ENCODE measurements around the gene ECE1.

DNA sequence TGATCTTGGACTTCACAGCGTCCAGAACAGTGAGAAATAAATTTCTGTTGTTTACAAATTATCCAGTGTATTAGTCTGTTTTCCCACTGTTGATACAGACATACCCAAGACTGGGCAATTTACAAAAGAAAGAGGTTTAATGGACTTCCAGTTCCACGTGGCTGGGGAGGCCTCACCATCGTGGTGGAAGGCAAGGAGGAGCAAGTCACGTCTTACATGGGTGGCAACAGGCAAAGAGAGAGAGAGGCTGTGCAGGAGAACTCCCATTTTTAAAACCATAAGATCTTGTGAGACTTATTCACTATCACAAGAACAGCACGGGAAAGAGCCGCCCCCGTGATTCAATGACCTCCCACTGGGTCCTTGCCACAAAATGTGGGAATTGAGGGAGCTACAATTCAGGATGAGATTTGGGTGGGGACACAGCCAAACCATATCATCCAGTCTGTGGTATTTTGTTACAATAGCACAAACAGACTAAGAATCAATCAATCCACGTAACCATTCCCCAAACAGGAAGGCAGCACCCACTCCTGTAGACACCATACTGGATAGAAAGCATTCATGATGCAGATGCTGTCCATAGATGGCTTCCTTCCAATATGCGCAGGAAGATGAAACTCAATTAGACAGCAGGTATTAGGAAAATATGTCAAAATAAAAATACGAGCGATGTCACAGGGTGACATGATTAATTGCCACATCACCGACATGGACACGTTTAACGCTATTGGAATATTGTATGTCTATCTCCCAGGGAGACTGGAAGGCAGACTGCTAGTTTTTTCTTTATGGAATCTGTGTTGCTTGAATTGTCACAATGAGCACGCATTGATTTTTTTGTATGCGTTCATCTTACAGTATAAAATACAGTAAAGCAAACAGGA, 22.8 kb downstream of the ECE1 start:
- no peak for TF ChIP-seq POLR2A (IDR thresholded peaks at IDR 0.05)
- TF ChIP-seq, protein P1, sequence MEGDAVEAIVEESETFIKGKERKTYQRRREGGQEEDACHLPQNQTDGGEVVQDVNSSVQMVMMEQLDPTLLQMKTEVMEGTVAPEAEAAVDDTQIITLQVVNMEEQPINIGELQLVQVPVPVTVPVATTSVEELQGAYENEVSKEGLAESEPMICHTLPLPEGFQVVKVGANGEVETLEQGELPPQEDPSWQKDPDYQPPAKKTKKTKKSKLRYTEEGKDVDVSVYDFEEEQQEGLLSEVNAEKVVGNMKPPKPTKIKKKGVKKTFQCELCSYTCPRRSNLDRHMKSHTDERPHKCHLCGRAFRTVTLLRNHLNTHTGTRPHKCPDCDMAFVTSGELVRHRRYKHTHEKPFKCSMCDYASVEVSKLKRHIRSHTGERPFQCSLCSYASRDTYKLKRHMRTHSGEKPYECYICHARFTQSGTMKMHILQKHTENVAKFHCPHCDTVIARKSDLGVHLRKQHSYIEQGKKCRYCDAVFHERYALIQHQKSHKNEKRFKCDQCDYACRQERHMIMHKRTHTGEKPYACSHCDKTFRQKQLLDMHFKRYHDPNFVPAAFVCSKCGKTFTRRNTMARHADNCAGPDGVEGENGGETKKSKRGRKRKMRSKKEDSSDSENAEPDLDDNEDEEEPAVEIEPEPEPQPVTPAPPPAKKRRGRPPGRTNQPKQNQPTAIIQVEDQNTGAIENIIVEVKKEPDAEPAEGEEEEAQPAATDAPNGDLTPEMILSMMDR (IDR thresholded peaks at IDR 0.05) = no peak

Data from uterus (tissue), 2 donors.